Suprapubic skin (tissue), 4 donors: ENCODE results near the gene PFN1.

Experiments
- CTCF ChIP-seq, 2 donors: fragments of 200-600 bp in 1 of 2; fragments of 450-650 bp in 1 of 2; sonication (generic) in 1 of 2; IDR thresholded peaks; one replicate each; pipeline ENCODE4 v1.5.1; 2016 to 2019; ENCODE audit warnings: antibody characterized with exemption in 2 of 2, mild to moderate bottlenecking in 1 of 2, moderate library complexity in 1 of 2
- EP300 ChIP-seq: sonication (generic); formaldehyde crosslinking; IDR thresholded peaks from one replicate; pipeline ENCODE4 v1.6.1; 2017; ENCODE audit warnings: antibody characterized with exemption
- POLR2A ChIP-seq, 2 donors: fragments of 450-650 bp; IDR thresholded peaks; one replicate each; pipeline ENCODE4 v1.6.1; 2017; ENCODE audit warnings: antibody characterized with exemption in 2 of 2, mild to moderate bottlenecking in 2 of 2, moderate library complexity in 2 of 2
- POLR2AphosphoS5 ChIP-seq, 3 donors: sonication (generic); formaldehyde crosslinking; IDR thresholded peaks; one replicate each; pipeline ENCODE4 v1.6.1; 2017; ENCODE audit warnings: antibody characterized with exemption in 3 of 3

GRCh38 chr17:4980644-4981216 lies 32.4 kb upstream of the PFN1 start:
- no peak for TF ChIP-seq EP300
- no peak for TF ChIP-seq POLR2AphosphoS5 (IDR thresholded peaks at IDR 0.05)
- TF ChIP-seq POLR2A (IDR thresholded peaks at IDR 0.05): no peak
- peak; percentile 57 to 67 for TF ChIP-seq CTCF (IDR thresholded peaks at IDR 0.05)
